CD14-positive monocyte (primary cell): ENCODE results near the gene KIAA0930. TPM values are rescaled to one million over a fixed set of nuclear protein-coding genes. Genes with fewer than 3 reads are reported as not detected.
"Not testable (repeated sequence)": the region's sequence is repeated elsewhere in the genome, so short reads cannot be mapped to it uniquely, and the experiment has no call there.

Source experiments
- DNase-seq, 3 donors: peaks; one replicate each; pipeline ENCODE4 v3.0.0-alpha.2; 2011 to 2022
- H2AFZ ChIP-seq: 2 replicates; pipeline ENCODE4 v1.6.0; 2012; ENCODE audit warnings: mild to moderate bottlenecking, low read depth, low read length, inconsistent platforms; ENCODE audit not compliant: insufficient read depth, poor library complexity, severe bottlenecking
- H3K27ac ChIP-seq, 2 donors: 1 replicate in 1 of 2; 2 replicates in 1 of 2; pipeline ENCODE4 v1.5.1; 2012 to 2013; ENCODE audit warnings: low read length in 2 of 2, control low read depth in 1 of 2, inconsistent platforms in 1 of 2, low read depth in 1 of 2, mild to moderate bottlenecking in 1 of 2
- H3K27me3 ChIP-seq, 2 donors: one replicate each; pipeline versions ENCODE4 v1.6.0 to v1.6.1; 2011 to 2013; ENCODE audit warnings: low read length in 2 of 2; ENCODE audit not compliant: control insufficient read depth in 2 of 2, insufficient read depth in 2 of 2
- H3K36me3 ChIP-seq, 2 donors: replicated peaks in 1 of 2; 1 replicate in 1 of 2; 2 replicates in 1 of 2; pipeline versions ENCODE4 v1.5.1 to v1.6.1; 2012 to 2013; ENCODE audit warnings: low read length in 2 of 2, control low read depth in 1 of 2, inconsistent platforms in 1 of 2, mild to moderate bottlenecking in 1 of 2; ENCODE audit not compliant: insufficient read depth in 2 of 2, control insufficient read depth in 1 of 2
- H3K4me1 ChIP-seq, 2 donors: 1 replicate in 1 of 2; 2 replicates in 1 of 2; pipeline versions ENCODE4 v1.5.1 to v1.6.1; 2012 to 2013; ENCODE audit warnings: low read length in 2 of 2, control low read depth in 1 of 2, inconsistent platforms in 1 of 2, mild to moderate bottlenecking in 1 of 2, moderate library complexity in 1 of 2; ENCODE audit not compliant: insufficient read depth in 2 of 2, control insufficient read depth in 1 of 2
- H3K4me2 ChIP-seq: replicated peaks from 2 replicates; pipeline ENCODE3; 2012; ENCODE audit warnings: low read length, moderate library complexity, mild to moderate bottlenecking; ENCODE audit not compliant: poor library complexity, severe bottlenecking; ENCODE audit errors: extremely low read depth
- H3K4me3 ChIP-seq, 3 experiments: fragments of 200-600 bp in 1 of 3; sonication (generic) in 1 of 3; replicated peaks in 1 of 3; 1 replicate in 2 of 3; 2 replicates in 1 of 3; pipeline ENCODE4 v1.5.1; 2011 to 2013; ENCODE audit warnings: low read length in 3 of 3, mild to moderate bottlenecking in 3 of 3, control low read depth in 2 of 3, low read depth in 2 of 3, inconsistent platforms in 1 of 3, moderate library complexity in 1 of 3
- H3K79me2 ChIP-seq: 2 replicates; pipeline ENCODE4 v1.6.0; 2012; ENCODE audit warnings: mild to moderate bottlenecking, control low read depth, inconsistent platforms, low read length, moderate library complexity; ENCODE audit not compliant: insufficient read depth
- H3K9ac ChIP-seq: 2 replicates; pipeline ENCODE4 v1.6.0; 2017; ENCODE audit warnings: low read length, mild to moderate bottlenecking; ENCODE audit not compliant: insufficient read depth, poor library complexity, severe bottlenecking
- H3K9me3 ChIP-seq, 2 donors: replicated peaks in 1 of 2; 1 replicate in 1 of 2; 2 replicates in 1 of 2; pipeline versions ENCODE4 v1.5.1 to v1.6.1; 2012 to 2013; ENCODE audit warnings: low read length in 2 of 2, control low read depth in 1 of 2; ENCODE audit not compliant: control insufficient read depth in 1 of 2, insufficient read depth in 1 of 2
- H4K20me1 ChIP-seq: 2 replicates; pipeline ENCODE4 v1.6.0; 2012; ENCODE audit warnings: mild to moderate bottlenecking, low read length, control low read depth, moderate library complexity; ENCODE audit not compliant: insufficient read depth
- H3K27ac Mint-ChIP-seq, 7 donors: one replicate each; pipeline ENCODE4 v1.8.0; 2020; ENCODE audit warnings: mild to moderate bottlenecking in 7 of 7, mixed read lengths in 7 of 7, moderate library complexity in 6 of 7, inconsistent platforms in 2 of 7
- H3K27me3 Mint-ChIP-seq, 3 donors: one replicate each; pipeline ENCODE4 v1.8.0; 2021 to 2022; ENCODE audit warnings: low read depth in 3 of 3, mild to moderate bottlenecking in 3 of 3, mixed read lengths in 3 of 3, moderate library complexity in 3 of 3, inconsistent platforms in 1 of 3
- H3K36me3 Mint-ChIP-seq, 2 donors: one replicate each; pipeline ENCODE4 v1.8.0; 2020; ENCODE audit warnings: mixed read lengths in 2 of 2, inconsistent platforms in 1 of 2, mild to moderate bottlenecking in 1 of 2
- H3K4me1 Mint-ChIP-seq: one replicate; pipeline ENCODE4 v1.8.0; 2020; ENCODE audit warnings: mild to moderate bottlenecking, mixed read lengths
- H3K4me3 Mint-ChIP-seq, 2 donors: one replicate each; pipeline ENCODE4 v1.8.0; 2020; ENCODE audit warnings: mild to moderate bottlenecking in 2 of 2, mixed read lengths in 2 of 2, moderate library complexity in 1 of 2
- H3K9me3 Mint-ChIP-seq, 7 donors: one replicate each; pipeline ENCODE4 v1.8.0; 2020 to 2022; ENCODE audit warnings: mixed read lengths in 7 of 7, mild to moderate bottlenecking in 6 of 7, moderate library complexity in 6 of 7, inconsistent platforms in 2 of 7
- WGBS: methylation state at CpG from one replicate; pipeline ENCODE4 v1.1.5; 2013; ENCODE audit warnings: missing lambda C conversion rate; ENCODE audit not compliant: insufficient coverage; 5-methylcytosine and 5-hydroxymethylcytosine counted together
- intact Hi-C, 2 donors: fragments of 100-400 bp; cut with micrococcal nuclease; formaldehyde crosslinking; loops; one replicate each; pipeline versions ENCODE4 v1.15.0 to v1.15.1; 2023
- polyA plus RNA-seq, 3 donors: library from polyadenylated mRNA; depleted of rRNA in 1 of 3; unstranded in 2 of 3; stranded (reverse) in 1 of 3; fragments of 300-500 nt in 2 of 3; fragments of >200 nt in 1 of 3; fragmentation: Illumina TruSeq in 2 of 3; gene quantifications; 1 replicate in 2 of 3; 2 replicates in 1 of 3; pipeline ENCODE4 v1.2.3, GENCODE V29; 2012 to 2021
- TF ChIP-seq, protein P1 (sequence below): fragments of 200-600 bp; IDR thresholded peaks from one replicate; pipeline ENCODE4 v1.8.0; 2022; ENCODE audit warnings: antibody characterized with exemption, mild to moderate bottlenecking

Gene KIAA0930
- polyA plus RNA-seq, 3 donors = 14.0 to 89.1 (median 15.6) TPM

DNA sequence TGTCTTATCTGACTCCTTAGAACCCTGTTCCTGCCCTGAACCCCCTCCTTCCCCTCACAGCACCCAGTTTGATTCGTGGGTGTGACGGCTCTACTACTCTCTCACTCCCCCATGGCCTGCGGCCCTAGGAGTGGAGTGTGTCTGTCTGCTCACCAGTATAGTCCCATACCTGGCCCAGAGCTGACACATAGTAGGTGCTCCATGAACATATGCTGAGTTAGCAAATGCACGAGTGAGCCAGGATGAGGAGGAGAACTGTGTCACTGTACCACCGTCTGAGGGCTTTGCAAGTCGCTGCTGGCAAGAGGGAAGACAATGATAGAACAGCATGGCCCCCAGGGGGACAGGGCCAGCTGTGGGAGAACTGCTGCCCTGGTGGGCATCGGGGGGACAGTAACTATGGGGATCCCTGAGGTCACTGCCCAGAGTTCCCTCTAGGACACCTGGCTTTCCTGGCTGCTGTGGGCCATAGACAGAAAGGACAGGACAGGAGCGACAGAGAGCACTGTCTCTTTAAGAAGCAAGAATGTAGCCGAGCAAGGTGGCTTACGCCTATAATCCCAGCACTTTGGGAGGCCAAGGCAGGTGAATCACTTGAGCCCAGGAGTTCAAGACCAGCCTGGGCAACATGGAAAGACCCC lies 19.2 kb upstream of the KIAA0930 start:
- Histone ChIP-seq H3K9ac (no peak overlapping the region), H2AFZ (no peak overlapping the region), H3K36me3 (no peaks in the 10 kb centered on the region), H3K27me3 (no peaks in the 10 kb centered on the region), H3K4me2 (no peak overlapping the region), H3K9me3 (no peaks in the 10 kb centered on the region), H3K27ac (no peak overlapping the region), H3K4me1 (peaks cover 37 to 39% of the 10 kb centered on the region in 2 donors), H3K4me3 (no peak overlapping the region), H4K20me1 (no peaks in the 10 kb centered on the region), H3K79me2 (no peaks in the 10 kb centered on the region)
- H3K36me3 Mint-ChIP-seq = no peaks in the 10 kb centered on the region
- no peak overlapping the region for H3K4me3 Mint-ChIP-seq
- peaks cover 0 to 8% (median 0%) of the 10 kb centered on the region in 7 donors for H3K9me3 Mint-ChIP-seq
- WGBS = 95% methylated on average over 6 of the region's 10 CpGs
- peak overlapping the region in 2 of 7 donors; percentile 71 to 82 for H3K27ac Mint-ChIP-seq
- intact Hi-C loops = no loop called here
- no peak for DNase-seq
- peaks cover 1 to 5% (median 2%) of the 10 kb centered on the region in 3 donors for H3K27me3 Mint-ChIP-seq
- H3K4me1 Mint-ChIP-seq = peaks cover 34% of the 10 kb centered on the region
- TF ChIP-seq, protein P1, sequence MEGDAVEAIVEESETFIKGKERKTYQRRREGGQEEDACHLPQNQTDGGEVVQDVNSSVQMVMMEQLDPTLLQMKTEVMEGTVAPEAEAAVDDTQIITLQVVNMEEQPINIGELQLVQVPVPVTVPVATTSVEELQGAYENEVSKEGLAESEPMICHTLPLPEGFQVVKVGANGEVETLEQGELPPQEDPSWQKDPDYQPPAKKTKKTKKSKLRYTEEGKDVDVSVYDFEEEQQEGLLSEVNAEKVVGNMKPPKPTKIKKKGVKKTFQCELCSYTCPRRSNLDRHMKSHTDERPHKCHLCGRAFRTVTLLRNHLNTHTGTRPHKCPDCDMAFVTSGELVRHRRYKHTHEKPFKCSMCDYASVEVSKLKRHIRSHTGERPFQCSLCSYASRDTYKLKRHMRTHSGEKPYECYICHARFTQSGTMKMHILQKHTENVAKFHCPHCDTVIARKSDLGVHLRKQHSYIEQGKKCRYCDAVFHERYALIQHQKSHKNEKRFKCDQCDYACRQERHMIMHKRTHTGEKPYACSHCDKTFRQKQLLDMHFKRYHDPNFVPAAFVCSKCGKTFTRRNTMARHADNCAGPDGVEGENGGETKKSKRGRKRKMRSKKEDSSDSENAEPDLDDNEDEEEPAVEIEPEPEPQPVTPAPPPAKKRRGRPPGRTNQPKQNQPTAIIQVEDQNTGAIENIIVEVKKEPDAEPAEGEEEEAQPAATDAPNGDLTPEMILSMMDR = no peak

DNA sequence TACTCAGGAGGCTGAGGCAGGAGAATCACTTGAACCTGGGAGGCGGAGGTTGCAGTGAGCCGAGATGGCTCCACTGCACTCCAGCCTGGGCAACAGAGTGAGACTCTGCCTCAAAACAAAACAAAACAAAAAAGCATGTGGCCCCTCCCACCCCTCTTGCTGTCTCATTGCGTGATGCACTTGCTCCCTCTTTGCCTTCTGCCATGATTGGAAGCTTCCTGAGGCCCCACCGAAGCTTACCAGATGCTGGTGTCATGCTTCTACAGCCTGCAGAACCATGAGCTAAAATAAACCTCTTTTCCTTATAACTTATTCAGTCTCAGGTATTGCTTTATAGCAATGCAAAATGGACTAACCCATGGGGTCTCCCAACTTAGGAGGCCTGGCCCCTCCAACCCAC lies 17.2 kb upstream of the KIAA0930 start:
- H3K27me3 Mint-ChIP-seq, H2AFZ ChIP-seq, H3K4me3 ChIP-seq, H3K9me3 ChIP-seq, H3K9ac ChIP-seq, H3K36me3 Mint-ChIP-seq, H4K20me1 ChIP-seq, DNase-seq, H3K36me3 ChIP-seq, H3K27me3 ChIP-seq, H3K4me3 Mint-ChIP-seq, H3K9me3 Mint-ChIP-seq, H3K4me2 ChIP-seq, H3K79me2 ChIP-seq, H3K27ac ChIP-seq, H3K27ac Mint-ChIP-seq, intact Hi-C loops: not testable (repeated sequence)
- WGBS = 96% methylated on average over 2 of the region's 4 CpGs
- H3K4me1 Mint-ChIP-seq = peaks cover 18% of the 10 kb centered on the region
- H3K4me1 ChIP-seq = peaks cover 20 to 22% of the 10 kb centered on the region in 2 donors
